Measurements from ENCODE around the gene UNC5A. TPM values are rescaled to one million over a fixed set of nuclear protein-coding genes. Genes with fewer than 3 reads are reported as not detected.

The UNC5A gene
- total and polyA plus RNA-seq, 2 of the 8 experiments (the other 6 are each of a cell fraction or from before 2014, with no cell fraction given), result 4.0 to 7.6 TPM

DNA sequence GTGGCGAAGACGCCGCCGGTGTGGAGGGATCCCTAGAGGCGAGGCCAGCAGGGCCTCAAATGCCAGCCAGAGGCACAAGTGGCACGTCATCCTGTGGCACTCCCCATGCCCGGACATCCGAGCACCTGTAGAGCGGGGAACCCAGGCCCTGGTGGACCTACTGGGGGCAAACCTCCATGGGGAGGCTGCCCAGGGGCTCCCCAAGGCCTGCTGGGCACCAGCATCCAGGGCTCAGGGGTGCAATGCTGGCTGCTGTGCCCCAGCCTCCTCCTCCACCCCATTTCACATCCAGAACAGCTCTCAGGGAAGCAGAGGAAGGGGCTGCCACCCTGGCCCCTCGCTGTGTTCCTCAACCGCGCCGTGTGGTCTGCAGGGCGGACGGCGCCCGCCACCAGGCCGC is 45.2 kb downstream of the UNC5A start (continued):
- TF ChIP-seq TCF12 (IDR thresholded peaks at IDR 0.05; ENCODE audit: low read depth, low read length), result no peak
- no peak for TF ChIP-seq POLR2A (IDR thresholded peaks at IDR 0.05; ENCODE audit: control extremely low read depth in 1 of 2, low read depth in 2 of 2, low read length in 2 of 2)

Data from H1 (cell line).